IMR-90 (cell line): ENCODE data around the gene PTPRC. TPM values are rescaled to one million over a fixed set of nuclear protein-coding genes. Genes with fewer than 3 reads are reported as not detected.

Experiments used
- ATAC-seq: fragments of 200-7000 bp; cut with Tn5 transposase; 2 replicates; pipeline ENCODE4 v1.9.1; 2020; ENCODE audit warnings: low read depth, mild to moderate bottlenecking, moderate library complexity
- BruUV-seq: library from RNA; stranded (reverse); fragments of 400-500 nt; replicated peaks from 2 replicates; lab custom pipeline; 2021; lab: Mats Ljungman, UMichigan
- CTCF ChIA-PET: fragments of 300-600 bp; formaldehyde crosslinking; extraction: SDS; loops from one replicate; lab custom pipeline; 2021; ENCODE audit warnings: antibody characterized with exemption; lab: Yijun Ruan, JAX
- POLR2A ChIA-PET: fragments of 300-600 bp; sonication (Branson Sonifier 250); formaldehyde crosslinking; loops from one replicate; lab custom pipeline; 2022; ENCODE audit warnings: antibody characterized with exemption; ENCODE audit not compliant: unreplicated experiment; lab: Charles Lee
- DNase-seq: peaks from one replicate; pipeline ENCODE4 v3.0.0; 2013
- H2AFZ ChIP-seq: replicated peaks from 2 replicates; pipeline ENCODE3; 2013; ENCODE audit warnings: low read length, mild to moderate bottlenecking; ENCODE audit not compliant: poor library complexity
- H2AK5ac ChIP-seq: 2 replicates; pipeline ENCODE4 v1.6.1; 2013; ENCODE audit warnings: low read depth, low read length, inconsistent platforms
- H2AK9ac ChIP-seq: replicated peaks from 2 replicates; pipeline ENCODE3; 2013; ENCODE audit warnings: mild to moderate bottlenecking, low read depth, low read length, moderate library complexity; ENCODE audit not compliant: poor library complexity
- H2BK120ac ChIP-seq: 2 replicates; pipeline ENCODE4 v1.6.1; 2013; ENCODE audit warnings: low read depth, low read length, inconsistent platforms
- H2BK15ac ChIP-seq: 3 replicates; pipeline ENCODE4 v1.6.1; 2013; ENCODE audit warnings: low read depth, low read length, inconsistent platforms
- H2BK20ac ChIP-seq: 2 replicates; pipeline ENCODE4 v1.6.1; 2013; ENCODE audit warnings: low read depth, mild to moderate bottlenecking, inconsistent platforms, low read length, moderate library complexity
- H2BK5ac ChIP-seq: 2 replicates; pipeline ENCODE4 v1.6.1; 2013; ENCODE audit warnings: mild to moderate bottlenecking, low read depth, low read length, inconsistent platforms; ENCODE audit not compliant: poor library complexity, severe bottlenecking
- H3K14ac ChIP-seq: replicated peaks from 2 replicates; pipeline ENCODE4 v1.6.1; 2013; ENCODE audit warnings: low read depth, low read length, inconsistent platforms
- H3K18ac ChIP-seq: 2 replicates; pipeline ENCODE4 v1.6.1; 2013; ENCODE audit warnings: low read depth, low read length, control low read depth
- H3K23ac ChIP-seq: 2 replicates; pipeline ENCODE4 v1.6.1; 2013; ENCODE audit warnings: low read depth, low read length, inconsistent platforms
- H3K27ac ChIP-seq: 2 replicates; pipeline ENCODE4 v1.5.1; 2013; ENCODE audit warnings: mild to moderate bottlenecking, control low read depth, low read length; ENCODE audit not compliant: insufficient read depth
- H3K27me3 ChIP-seq: 2 replicates; pipeline ENCODE4 v1.6.1; 2013; ENCODE audit warnings: low read length; ENCODE audit not compliant: control insufficient read depth, insufficient read depth
- H3K36me3 ChIP-seq: 2 replicates; pipeline ENCODE4 v1.6.1; 2013; ENCODE audit warnings: low read length, mixed read lengths; ENCODE audit not compliant: control insufficient read depth, insufficient read depth
- H3K4ac ChIP-seq: 2 replicates; pipeline ENCODE4 v1.6.1; 2013; ENCODE audit warnings: low read depth, low read length, inconsistent platforms
- H3K4me1 ChIP-seq: 2 replicates; pipeline ENCODE4 v1.6.1; 2013; ENCODE audit warnings: low read length, mixed read lengths; ENCODE audit not compliant: control insufficient read depth, insufficient read depth
- H3K4me2 ChIP-seq: 2 replicates; pipeline ENCODE4 v1.6.1; 2013; ENCODE audit warnings: low read depth, mild to moderate bottlenecking, control low read depth, low read length, moderate library complexity
- H3K4me3 ChIP-seq: 2 replicates; pipeline ENCODE4 v1.5.1; 2013; ENCODE audit warnings: low read depth, mild to moderate bottlenecking, control low read depth, low read length, moderate library complexity; ENCODE audit not compliant: insufficient read depth
- H3K56ac ChIP-seq: 2 replicates; pipeline ENCODE4 v1.6.1; 2013; ENCODE audit warnings: low read length, inconsistent platforms; ENCODE audit not compliant: insufficient read depth; ENCODE audit errors: extremely low read depth
- H3K79me1 ChIP-seq, 2 experiments: 2 replicates each; pipeline ENCODE4 v1.6.1; 2013; ENCODE audit warnings: low read length in 2 of 2, inconsistent platforms in 1 of 2, low read depth in 1 of 2
- H3K9ac ChIP-seq: 2 replicates; pipeline ENCODE4 v1.6.1; 2013; ENCODE audit warnings: low read depth, low read length, control low read depth
- H3K9me1 ChIP-seq: 2 replicates; pipeline ENCODE4 v1.6.1; 2013; ENCODE audit warnings: low read length, inconsistent platforms; ENCODE audit not compliant: insufficient read depth
- H3K9me3 ChIP-seq: 2 replicates; pipeline ENCODE4 v1.6.1; 2013; ENCODE audit warnings: low read length; ENCODE audit not compliant: control insufficient read depth, insufficient read depth
- H4K20me1 ChIP-seq: 2 replicates; pipeline ENCODE4 v1.6.1; 2013; ENCODE audit warnings: low read length, inconsistent platforms; ENCODE audit not compliant: insufficient read depth
- H4K5ac ChIP-seq: 2 replicates; pipeline ENCODE4 v1.6.1; 2013; ENCODE audit warnings: mild to moderate bottlenecking, low read depth, low read length, control low read depth
- H4K8ac ChIP-seq, 2 experiments: 2 replicates each; pipeline ENCODE4 v1.6.1; 2013; ENCODE audit warnings: low read depth in 2 of 2, low read length in 2 of 2, control low read depth in 1 of 2, inconsistent platforms in 1 of 2
- H4K91ac ChIP-seq: 2 replicates; pipeline ENCODE4 v1.6.1; 2013; ENCODE audit warnings: low read depth, low read length, inconsistent platforms; ENCODE audit not compliant: insufficient read depth
- BHLHE40 ChIP-seq: fragments of 150-350 bp; IDR thresholded peaks from 2 replicates; pipeline ENCODE4 v1.6.1; 2016; ENCODE audit warnings: mild to moderate bottlenecking, low read depth, low read length
- CEBPB ChIP-seq: IDR thresholded peaks from 2 replicates; pipeline ENCODE4 v1.6.1; 2012; ENCODE audit warnings: low read depth, low read length, improper control_type of control experiment
- CHD1 ChIP-seq: IDR thresholded peaks from 2 replicates; pipeline ENCODE4 v1.6.1; 2012; ENCODE audit warnings: low read depth, low read length, improper control_type of control experiment
- CTCF ChIP-seq: conservative IDR thresholded peaks from 2 replicates; pipeline ENCODE4 v1.5.1; 2012; ENCODE audit warnings: mild to moderate bottlenecking, low read depth, low read length, improper control_type of control experiment
- FOS ChIP-seq: fragments of 150-350 bp; IDR thresholded peaks from 2 replicates; pipeline ENCODE4 v1.6.1; 2016; ENCODE audit warnings: low read depth, low read length
- MAFK ChIP-seq: IDR thresholded peaks from 2 replicates; pipeline ENCODE4 v1.6.1; 2012; ENCODE audit warnings: low read depth, low read length, improper control_type of control experiment
- MAZ ChIP-seq: IDR thresholded peaks from 2 replicates; pipeline ENCODE4 v1.6.1; 2012; ENCODE audit warnings: low read depth, mild to moderate bottlenecking, low read length, improper control_type of control experiment, moderate library complexity, borderline replicate concordance
- MXI1 ChIP-seq: IDR thresholded peaks from 2 replicates; pipeline ENCODE4 v1.6.1; 2012; ENCODE audit warnings: low read depth, mild to moderate bottlenecking, low read length, moderate library complexity, borderline replicate concordance
- NFE2L2 ChIP-seq: fragments of 150-350 bp; IDR thresholded peaks from 2 replicates; pipeline ENCODE4 v1.6.1; 2016; ENCODE audit warnings: low read depth, mild to moderate bottlenecking, low read length
- POLR2A ChIP-seq: IDR thresholded peaks from 2 replicates; pipeline ENCODE4 v1.6.1; 2012; ENCODE audit warnings: mild to moderate bottlenecking, low read depth, low read length
- RAD21 ChIP-seq: IDR thresholded peaks from 2 replicates; pipeline ENCODE4 v1.6.1; 2012; ENCODE audit warnings: low read length, improper control_type of control experiment
- RCOR1 ChIP-seq: IDR thresholded peaks from 2 replicates; pipeline ENCODE4 v1.6.1; 2012; ENCODE audit warnings: mild to moderate bottlenecking, low read length, improper control_type of control experiment; ENCODE audit not compliant: insufficient replicate concordance
- RFX5 ChIP-seq: IDR thresholded peaks from 2 replicates; pipeline ENCODE4 v1.8.0; 2012; ENCODE audit warnings: low read depth, mild to moderate bottlenecking, low read length, moderate library complexity
- SMC3 ChIP-seq: fragments of 150-350 bp; IDR thresholded peaks from 2 replicates; pipeline ENCODE4 v1.6.1; 2016; ENCODE audit warnings: low read depth, mild to moderate bottlenecking, antibody characterized with exemption, low read length, moderate library complexity
- WGBS, 2 experiments: methylation state at CpG; one replicate each; pipeline versions ENCODE4 v1.1.5 to v1.1.7; 2013; ENCODE audit warnings: missing lambda C conversion rate in 2 of 2; ENCODE audit not compliant: insufficient read length in 1 of 2; ENCODE audit errors: extremely low coverage in 2 of 2; 5-methylcytosine and 5-hydroxymethylcytosine counted together
- dilution Hi-C: fragments of 300-500 bp; cut with HindIII; formaldehyde crosslinking; loops from one replicate; pipeline ENCODE4 v1.14.3; 2018; ENCODE audit warnings: low sequenced_read_pairs; ENCODE audit not compliant: unreplicated experiment
- in situ Hi-C: fragments of 300-500 bp; cut with MboI; formaldehyde crosslinking; loops from 3 replicates; pipeline ENCODE4 v1.14.3; 2019; ENCODE audit warnings: low sequenced_read_pairs, inconsistent platforms, mixed read lengths
- intact Hi-C: fragments of 100-400 bp; cut with micrococcal nuclease; formaldehyde crosslinking; loops from 2 replicates; pipeline ENCODE4 v1.10.0; 2022
- polyA plus RNA-seq, 3 experiments: library from polyadenylated mRNA; depleted of rRNA; stranded (reverse); fragments of >200 nt; gene quantifications; 2 replicates each; pipeline ENCODE4 v1.2.3, GENCODE V29; 2012; ENCODE audit warnings: low replicate concordance in 1 of 3
- total RNA-seq: library from RNA; depleted of rRNA; stranded (reverse); fragments of >200 nt; gene quantifications from 2 replicates; pipeline ENCODE4 v1.2.3, GENCODE V29; 2012
- TF ChIP-seq, protein P1 (sequence below): fragments of 150-350 bp; IDR thresholded peaks from 2 replicates; pipeline ENCODE4 v1.6.1; 2017; ENCODE audit warnings: mild to moderate bottlenecking, antibody characterized with exemption, low read length, low read depth
- TF ChIP-seq, protein P2 (sequence below): fragments of 150-350 bp; IDR thresholded peaks from 2 replicates; pipeline ENCODE4 v1.6.1; 2016; ENCODE audit warnings: low read depth, mild to moderate bottlenecking, low read length, moderate library complexity, borderline replicate concordance

Gene PTPRC
- total and polyA plus RNA-seq, 2 of the 4 experiments (the other 2 are of a cell fraction) = not detected

DNA sequence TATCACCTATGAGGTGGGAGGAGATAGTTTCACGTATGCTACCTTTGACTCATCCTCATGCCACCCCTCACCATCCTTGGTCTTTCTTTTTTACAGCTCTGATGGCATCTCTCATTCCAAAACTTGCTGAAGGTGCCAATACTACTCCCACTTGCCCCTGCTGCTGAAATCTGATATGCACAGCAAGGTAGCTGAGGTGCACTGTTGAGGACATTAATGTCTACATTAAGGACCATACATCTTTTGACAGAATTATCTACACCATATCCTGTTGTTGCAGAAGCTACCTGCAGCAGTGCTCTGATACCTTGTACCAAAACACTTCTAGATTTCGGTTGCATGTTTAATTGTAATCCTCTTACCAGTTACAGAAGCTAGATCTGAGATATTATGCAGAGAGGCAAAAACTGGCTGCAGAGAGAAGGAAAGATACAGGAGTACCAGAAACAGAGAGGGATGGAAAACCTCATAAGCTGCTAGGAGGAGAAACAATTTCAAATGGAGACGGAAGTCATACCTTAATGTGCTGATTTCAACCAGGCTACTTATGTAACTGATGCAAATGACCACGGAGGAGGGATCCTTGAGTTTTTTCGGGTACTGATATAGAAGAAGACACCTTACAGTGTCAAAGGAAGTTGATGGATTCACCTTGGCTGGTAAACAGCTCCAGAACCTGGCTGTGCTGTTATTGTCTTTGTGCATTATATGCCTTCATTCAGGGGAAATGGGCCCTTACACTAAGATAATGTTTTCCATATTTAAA, 19.3 kb upstream of the PTPRC start:
- intact Hi-C loops = no loop called here
- no peak overlapping the region for H3K18ac ChIP-seq
- TF ChIP-seq FOS = no peak
- TF ChIP-seq MAFK = no peak
- no peak for TF ChIP-seq RCOR1
- TF ChIP-seq, protein P1, sequence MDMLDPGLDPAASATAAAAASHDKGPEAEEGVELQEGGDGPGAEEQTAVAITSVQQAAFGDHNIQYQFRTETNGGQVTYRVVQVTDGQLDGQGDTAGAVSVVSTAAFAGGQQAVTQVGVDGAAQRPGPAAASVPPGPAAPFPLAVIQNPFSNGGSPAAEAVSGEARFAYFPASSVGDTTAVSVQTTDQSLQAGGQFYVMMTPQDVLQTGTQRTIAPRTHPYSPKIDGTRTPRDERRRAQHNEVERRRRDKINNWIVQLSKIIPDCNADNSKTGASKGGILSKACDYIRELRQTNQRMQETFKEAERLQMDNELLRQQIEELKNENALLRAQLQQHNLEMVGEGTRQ = no peak
- TF ChIP-seq, protein P2, sequence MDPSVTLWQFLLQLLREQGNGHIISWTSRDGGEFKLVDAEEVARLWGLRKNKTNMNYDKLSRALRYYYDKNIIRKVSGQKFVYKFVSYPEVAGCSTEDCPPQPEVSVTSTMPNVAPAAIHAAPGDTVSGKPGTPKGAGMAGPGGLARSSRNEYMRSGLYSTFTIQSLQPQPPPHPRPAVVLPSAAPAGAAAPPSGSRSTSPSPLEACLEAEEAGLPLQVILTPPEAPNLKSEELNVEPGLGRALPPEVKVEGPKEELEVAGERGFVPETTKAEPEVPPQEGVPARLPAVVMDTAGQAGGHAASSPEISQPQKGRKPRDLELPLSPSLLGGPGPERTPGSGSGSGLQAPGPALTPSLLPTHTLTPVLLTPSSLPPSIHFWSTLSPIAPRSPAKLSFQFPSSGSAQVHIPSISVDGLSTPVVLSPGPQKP = no peak
- no peak for TF ChIP-seq RFX5
- no peak for TF ChIP-seq MAZ
- TF ChIP-seq CTCF = no peak
- no peak for TF ChIP-seq BHLHE40
- TF ChIP-seq SMC3 = no peak
- no peak for TF ChIP-seq CEBPB
- no peak for TF ChIP-seq RAD21
- no peak for TF ChIP-seq CHD1
- no peak for TF ChIP-seq MXI1
- TF ChIP-seq POLR2A = no peak
- TF ChIP-seq NFE2L2 = no peak
- H4K5ac ChIP-seq = no peak overlapping the region
- no peak overlapping the region for H3K27ac ChIP-seq
- no peak overlapping the region for H3K23ac ChIP-seq
- no peak for ATAC-seq
- WGBS, 2 experiments = no CpG with 5 or more reads among the region's 5 CpGs
- H2BK20ac ChIP-seq = no peak overlapping the region
- no peak overlapping the region for H3K4me3 ChIP-seq
- no peak for DNase-seq
- no peak overlapping the region for H2AFZ ChIP-seq
- H3K9me1 ChIP-seq = no peaks in the 10 kb centered on the region
- no peak overlapping the region for H2AK5ac ChIP-seq
- no peak overlapping the region for H3K56ac ChIP-seq
- H4K91ac ChIP-seq = no peak overlapping the region
- ChIA-PET CTCF (no interaction called here), POLR2A (no interaction called here)
- no peak overlapping the region for H4K8ac ChIP-seq
- no peaks in the 10 kb centered on the region for H3K36me3 ChIP-seq
- BruUV-seq = no TSS peak
- H3K79me1 ChIP-seq = no peaks in the 10 kb centered on the region
- no peaks in the 10 kb centered on the region for H3K4me1 ChIP-seq
- H2BK120ac ChIP-seq = no peak overlapping the region
- no peak overlapping the region for H3K9ac ChIP-seq
- no peak overlapping the region for H3K4me2 ChIP-seq
- H3K27me3 ChIP-seq = no peaks in the 10 kb centered on the region
- no peak overlapping the region for H2BK15ac ChIP-seq
- H2BK5ac ChIP-seq = no peak overlapping the region
- in situ Hi-C loops = no loop called here
- no peak overlapping the region for H3K4ac ChIP-seq
- dilution Hi-C loops = no loop called here
- H3K9me3 ChIP-seq = no peaks in the 10 kb centered on the region
- H4K20me1 ChIP-seq = no peaks in the 10 kb centered on the region
- no peak overlapping the region for H3K14ac ChIP-seq
- no peak overlapping the region for H2AK9ac ChIP-seq
